ENCODE results near the gene DPPA4.
"Not testable (repeated sequence)": the region's sequence is repeated elsewhere in the genome, so short reads cannot be mapped to it uniquely, and the experiment has no call there.

Gene DPPA4, protein sequence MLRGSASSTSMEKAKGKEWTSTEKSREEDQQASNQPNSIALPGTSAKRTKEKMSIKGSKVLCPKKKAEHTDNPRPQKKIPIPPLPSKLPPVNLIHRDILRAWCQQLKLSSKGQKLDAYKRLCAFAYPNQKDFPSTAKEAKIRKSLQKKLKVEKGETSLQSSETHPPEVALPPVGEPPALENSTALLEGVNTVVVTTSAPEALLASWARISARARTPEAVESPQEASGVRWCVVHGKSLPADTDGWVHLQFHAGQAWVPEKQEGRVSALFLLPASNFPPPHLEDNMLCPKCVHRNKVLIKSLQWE

DNA sequence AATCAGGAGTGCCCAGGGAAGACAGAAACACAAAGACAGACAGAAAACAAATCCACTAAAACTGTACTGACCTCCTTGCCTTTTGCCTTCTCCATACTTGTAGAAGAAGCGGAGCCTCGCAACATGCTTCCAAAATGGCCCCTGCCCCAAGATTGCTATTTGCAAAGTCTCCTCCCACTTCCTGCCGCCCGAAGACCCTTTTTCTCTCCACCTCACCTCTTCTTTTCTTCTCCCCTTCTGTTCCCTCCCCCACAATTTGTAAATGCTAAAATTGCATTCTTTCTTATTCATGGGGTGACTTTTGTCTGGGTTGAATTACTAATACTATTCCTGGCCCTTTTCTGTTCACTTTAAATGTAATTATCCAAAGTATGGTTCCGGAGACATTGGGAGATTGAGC, at the start of gene DPPA4:
TSS of gene DPPA4 (minus strand) at position 154 of the 400 bp plus-strand sequence. CDS start at position 125, 29 bp downstream.
- DNase-seq: no peak

DNA sequence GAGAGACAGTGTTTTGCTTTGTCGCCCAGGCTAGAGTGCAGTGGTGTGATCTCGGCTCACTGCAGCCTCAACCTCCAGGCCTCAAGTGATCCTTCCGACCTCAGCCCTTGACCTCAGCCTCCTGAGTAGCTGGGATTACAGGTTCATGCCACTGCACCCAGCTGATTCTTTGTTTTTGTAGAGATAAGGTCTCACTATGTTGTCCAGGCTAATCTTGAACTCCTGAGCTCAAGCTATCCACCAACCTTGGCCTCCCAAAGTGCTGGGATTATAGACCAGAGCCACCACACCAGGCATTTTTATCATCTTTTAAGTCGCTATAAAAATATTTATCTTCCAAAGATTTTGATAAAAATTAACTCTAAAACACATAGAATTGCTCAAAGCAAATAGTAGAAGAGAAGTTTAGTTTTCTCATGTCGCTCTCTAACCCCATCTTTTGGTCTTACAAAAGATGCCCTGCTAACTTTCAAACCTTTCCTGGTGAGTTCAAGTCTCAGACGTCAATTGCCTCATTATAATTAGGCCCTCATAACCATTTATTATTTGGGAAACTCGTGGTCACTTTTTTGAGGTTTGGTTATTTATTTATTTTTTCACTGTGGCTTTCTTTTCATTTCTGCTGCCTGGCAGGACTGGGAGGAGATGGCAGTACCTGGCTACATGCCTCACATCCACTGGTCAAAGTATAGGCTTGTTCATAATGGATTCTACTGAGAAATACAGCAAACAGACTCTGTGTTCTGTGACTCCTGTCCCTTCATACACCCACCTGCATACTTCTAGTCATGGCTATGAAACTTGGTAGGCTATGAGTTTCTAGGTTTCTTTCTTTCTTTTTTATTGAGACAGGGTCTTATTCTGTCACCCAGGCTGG, 48.3 kb upstream of the DPPA4 start:
- no peak for DNase-seq

DNA sequence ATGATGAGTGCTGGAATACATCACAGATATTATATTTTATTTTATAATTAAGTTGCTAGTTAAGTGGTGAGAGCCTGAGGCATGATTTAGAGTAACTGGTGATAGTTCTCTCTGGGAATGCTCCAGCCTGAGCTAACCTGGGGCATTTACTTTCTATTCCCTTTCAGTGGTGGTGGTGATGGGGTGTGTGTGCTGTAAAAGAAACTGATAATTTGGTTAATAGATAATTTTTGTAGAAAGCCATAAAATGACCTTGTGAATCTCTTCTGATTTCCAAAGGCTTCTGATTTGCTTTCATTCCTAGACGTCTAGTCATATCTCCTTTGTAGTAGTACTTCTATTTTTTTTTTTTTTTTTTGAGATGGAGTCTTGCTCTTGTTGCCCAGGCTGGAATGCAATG, 46.8 kb upstream of the DPPA4 start:
- no peak for DNase-seq

DNA sequence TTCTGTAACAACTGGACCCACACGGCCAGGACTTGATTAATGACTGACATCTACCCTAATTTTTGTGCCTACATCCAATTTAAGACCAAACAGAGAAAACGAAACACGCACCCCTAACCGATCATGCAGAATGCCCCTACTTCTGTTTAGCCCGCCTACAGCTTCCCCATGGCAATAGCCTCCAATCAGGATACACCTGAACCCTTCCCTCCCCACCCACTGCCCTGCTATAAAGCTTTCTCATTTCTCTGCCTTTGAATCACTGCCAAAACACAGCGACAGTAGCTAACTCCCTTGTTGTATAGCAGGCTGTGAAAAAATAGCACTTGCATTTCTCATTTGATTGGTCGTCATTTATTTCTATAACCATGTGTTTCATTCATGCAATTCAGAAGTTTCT, 45.2 kb upstream of the DPPA4 start:
- no peak for DNase-seq

DNA sequence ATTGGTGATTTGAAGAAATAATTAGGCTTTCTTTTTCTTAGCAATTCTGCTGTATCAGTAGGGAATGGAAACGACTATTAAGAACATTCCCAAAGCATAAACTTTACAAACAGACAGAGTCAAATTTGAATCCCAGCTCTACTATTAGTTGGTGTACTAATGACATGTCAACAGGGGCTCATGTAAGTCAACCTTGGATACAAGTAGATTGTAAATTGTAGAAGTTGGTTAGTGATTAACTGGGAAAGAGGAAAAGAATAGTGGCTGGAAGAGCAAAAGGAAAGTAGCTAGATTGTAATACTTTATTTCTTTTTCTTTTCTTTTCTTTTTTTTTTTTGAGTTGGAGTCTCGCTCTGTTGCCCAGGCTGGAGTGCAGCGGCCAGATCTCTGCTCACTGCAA, 38.6 kb upstream of the DPPA4 start:
- DNase-seq: no peak

DNA sequence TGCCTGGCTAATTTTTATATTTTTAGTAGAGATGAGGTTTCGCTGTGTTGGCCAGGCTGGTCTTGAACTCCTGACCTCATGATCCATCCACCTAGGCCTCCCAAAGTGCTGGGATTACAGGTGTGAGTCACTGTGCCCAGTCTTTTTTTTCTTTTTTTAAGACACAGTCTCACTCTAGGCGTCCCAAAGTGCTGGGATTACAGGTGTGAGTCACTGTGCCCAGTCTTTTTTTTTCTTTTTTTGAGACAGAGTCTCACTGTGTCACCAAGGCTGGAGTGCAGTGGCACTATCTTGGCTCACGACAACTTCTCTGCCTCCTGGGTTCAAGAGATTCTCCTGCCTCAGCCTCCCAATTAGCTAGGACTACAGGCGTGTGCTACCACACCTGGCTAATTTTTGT, 37.1 kb upstream of the DPPA4 start:
- not testable (repeated sequence) for DNase-seq

DNA sequence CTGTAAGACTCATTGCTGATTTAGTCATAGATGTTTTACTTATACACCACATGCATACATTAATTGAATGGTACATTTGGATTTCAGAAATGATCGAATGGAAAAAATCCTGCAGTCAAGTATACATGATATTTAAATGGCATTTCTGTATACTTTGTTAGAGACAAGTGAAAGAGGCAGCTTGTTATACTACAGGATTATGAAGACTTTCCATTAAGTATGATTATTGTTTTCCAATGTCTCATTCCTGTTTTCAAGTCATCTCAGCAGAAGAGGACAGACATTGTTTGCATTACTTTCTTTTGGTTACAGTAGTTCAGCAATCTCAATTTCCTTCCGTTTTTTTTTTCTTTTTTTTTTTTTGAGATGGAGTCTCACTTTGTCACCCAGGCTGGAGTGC, 36.6 kb upstream of the DPPA4 start:
- no peak for DNase-seq

DNA sequence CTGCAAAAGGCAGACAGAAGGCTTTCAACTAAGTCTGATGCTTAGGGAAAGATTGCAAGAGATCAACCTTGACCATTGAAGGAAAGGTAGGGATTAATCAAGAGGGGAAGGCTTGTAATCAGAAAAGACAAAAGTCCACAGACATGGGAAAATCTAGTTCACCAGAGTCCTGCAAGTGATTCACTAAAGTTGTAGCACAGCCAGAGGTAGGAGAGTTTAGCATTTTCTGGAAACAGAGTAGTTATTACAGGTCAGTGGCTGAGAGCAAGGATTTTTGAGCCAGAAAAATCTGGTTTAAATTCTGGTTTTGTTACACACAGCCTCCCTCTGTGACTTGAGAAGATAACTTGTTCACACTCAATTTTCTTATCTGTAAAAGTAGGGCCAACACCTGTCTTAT, 35.3 kb upstream of the DPPA4 start:
- no peak for DNase-seq

DNA sequence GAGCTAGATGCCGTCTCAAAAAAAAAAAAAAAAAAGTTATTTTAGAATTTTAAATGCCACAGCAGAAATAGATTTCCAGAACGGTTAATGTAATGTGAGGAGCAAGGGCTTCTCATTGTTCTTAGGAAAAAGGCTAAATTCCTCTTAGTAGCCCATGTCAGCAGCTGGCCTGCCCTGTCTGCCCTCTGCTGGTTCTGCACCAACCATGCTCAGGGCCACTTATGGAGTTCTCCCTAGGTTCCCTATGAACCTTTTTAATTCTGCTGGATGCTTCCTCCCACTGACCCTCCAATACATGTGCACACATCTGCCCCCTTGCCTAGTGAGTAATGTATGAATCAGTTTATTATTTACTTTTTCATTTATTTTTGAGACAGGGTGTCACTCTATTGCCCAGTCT, 32.2 kb upstream of the DPPA4 start:
- DNase-seq: no peak

DNA sequence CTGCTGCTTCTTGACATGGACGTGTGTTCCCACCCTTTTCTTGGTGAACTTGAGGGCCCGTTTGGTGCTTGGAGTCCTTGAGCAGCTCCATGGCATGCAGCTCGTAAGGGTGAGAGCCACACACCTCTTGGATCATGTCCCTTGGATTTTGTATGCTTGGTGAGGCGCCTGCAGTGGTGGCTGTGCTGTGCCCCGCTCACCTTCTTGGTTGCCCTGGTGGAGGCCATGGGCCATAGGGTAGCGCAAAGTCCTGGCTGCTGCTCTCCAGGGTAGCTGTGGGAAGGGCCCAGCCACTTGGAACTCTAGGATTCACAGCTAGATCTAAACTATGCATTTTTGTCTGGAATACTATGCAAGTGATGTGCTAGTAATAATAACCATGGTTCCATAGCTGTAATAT, 26.7 kb upstream of the DPPA4 start:
- DNase-seq: no peak

DNA sequence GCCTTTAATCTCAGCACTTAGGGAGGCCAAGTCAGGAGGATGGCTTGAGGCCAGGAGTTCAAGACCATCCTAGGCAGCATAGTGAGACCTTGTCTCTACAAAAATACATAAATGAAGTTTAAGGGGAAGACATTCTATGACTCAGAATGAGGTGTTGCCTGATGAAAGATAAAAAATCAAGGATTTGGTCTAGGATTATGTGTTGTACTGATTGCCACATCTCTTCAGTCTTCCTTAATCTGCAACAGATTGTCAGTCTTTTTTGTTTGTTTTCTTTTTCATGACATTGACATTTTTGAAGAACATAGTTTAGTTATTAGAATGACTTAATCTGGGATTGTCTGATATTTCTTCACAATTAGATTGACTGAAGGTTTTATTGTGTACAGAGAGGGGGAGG, 26.3 kb upstream of the DPPA4 start:
- no peak for DNase-seq

DNA sequence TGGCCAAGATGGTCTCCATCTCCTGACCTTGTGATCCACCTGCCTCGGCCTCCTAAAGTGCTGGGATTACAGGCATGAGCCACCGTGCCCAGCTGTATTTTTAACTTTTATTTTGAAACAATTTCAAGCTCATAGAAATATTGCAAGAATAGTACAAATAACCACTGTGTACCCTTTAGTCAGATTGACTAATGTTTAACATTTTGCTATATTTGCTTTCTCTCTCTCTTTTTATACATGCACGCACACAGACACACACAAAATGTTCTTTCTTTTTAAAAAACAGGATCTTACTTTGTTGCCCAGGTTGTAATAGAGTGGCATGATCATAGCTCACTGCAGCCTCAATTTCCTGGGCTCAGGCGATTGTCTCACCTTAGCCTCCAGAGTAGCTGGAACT, 25.5 kb upstream of the DPPA4 start:
- DNase-seq: no peak

DNA sequence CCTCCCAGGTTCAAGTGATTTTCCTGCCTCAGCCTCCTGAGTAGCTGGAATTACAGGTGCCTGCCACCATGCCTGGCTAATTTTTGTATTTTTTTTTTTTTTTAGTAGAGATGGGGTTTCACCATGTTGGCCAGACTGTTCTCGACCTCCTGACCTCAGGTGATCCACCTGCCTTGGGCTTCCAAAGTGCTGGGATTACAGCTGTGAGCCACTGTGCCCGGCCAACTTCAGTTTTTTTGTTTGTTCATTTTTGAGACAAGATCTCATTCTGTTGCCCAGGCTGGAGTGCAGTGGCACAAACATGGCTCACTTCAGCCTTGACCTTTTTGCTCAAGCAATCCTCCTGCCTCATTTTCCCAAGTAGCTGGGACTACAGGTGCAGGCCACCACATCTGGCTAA, 21.5 kb upstream of the DPPA4 start:
- not testable (repeated sequence) for DNase-seq

DNA sequence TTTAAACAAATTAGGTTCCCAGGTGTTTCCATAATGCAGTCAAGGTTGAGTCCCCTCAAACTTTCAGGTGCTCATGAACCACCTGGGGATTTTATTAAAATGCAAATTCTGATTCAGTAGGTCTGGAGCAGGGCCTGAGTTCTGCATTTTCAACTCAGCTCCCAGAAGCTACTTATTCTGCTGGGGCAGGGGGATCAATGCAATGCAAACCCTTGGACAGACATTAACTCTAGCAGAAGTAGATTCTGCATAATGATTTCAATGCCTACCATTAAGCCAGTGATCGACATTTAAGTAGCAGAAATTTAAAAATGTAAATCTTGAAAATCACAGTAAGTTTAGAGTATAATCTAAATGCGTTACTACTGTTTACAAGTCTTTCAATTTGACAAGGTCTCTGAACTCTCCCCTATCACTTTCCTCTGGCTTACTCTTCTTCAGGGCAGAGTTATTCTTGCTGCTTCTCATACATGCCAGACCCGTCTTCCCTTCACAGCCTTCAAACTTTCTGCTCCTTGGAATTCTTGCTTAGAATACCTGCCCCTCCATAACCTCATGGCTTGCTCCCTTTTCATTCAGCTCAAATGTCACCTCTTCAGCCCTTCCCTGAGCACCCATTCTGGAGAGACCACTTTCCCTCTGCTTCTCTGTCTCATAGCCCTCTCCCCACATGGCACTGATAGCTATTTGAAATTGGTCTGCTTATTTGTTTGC, 19.3 kb upstream of the DPPA4 start:
- DNase-seq: no peak

DNA sequence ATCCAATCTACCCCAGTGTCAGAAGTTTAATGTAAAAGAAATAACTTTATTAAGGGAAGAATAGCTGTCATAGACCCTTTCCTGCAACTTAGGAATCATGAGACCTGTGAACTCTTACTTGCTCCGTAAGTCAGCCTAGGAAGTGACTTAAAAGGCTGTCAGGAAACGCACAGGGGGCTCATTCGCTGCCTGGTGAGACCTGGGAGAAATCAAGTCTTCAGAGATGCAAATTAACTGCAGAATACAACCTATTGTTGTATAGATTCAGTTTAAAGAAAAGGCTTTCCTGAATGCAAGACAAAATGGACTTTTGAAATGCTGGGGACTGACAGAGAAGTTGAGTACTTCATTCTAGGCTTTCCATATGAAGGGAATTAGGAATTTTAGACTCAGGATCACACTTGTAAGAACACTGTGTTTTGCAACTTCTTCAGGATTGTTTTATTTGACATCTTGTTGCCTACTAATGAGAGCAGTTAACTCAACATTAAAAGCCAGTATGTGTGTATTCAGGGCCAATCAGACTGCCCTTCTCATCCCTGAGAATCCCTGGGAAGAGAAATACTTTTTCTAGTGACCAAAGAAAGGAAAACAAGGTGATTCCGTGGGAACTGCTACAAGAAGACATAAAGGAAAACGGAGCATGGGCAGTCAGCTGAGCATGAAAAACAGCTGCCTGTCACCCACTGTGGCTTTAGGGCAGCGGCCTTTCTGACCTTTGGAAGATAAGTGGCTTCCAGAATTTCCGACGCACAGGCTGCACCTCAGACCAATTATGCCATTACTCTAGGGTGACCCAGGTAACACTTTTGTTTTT, 18.5 kb upstream of the DPPA4 start:
- no peak for DNase-seq

DNA sequence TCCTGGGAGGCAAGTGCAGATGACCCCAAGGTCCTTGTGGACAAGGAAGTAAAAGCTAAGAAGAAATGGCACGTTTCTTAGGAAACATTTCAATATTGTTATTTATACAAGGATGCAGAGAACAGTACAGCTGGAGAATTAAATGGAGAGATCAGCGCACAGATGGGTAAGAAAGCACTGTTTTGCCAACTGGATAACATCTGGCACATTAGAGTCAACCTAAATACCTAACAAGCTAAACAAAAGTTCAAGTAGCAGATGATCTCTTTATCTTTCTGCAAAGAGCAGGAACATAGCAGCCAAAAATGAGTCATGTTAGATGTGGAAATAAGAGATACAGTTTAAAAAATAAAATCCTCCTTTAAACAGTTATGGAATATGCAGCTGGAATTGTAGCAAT, 15.7 kb upstream of the DPPA4 start:
- DNase-seq: no peak

DNA sequence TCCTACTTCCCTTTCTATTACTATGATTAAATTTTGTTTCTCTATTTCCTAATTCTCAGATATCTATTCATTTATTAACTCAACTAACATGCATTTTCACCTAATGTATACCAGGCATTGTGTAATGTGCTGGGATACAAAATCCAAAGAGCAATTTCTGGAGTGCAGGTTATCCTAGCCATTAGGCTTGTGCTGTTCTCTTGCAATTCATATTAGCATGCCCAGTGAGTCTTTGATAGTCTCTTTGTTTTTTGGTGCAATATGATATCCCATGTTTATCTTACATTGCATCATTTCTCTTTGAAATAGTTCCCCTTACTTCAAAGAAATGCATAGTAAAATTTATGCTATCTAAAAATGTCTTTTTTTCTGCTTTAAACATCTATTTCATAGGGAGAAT, 13.9 kb upstream of the DPPA4 start:
- no peak for DNase-seq

DNA sequence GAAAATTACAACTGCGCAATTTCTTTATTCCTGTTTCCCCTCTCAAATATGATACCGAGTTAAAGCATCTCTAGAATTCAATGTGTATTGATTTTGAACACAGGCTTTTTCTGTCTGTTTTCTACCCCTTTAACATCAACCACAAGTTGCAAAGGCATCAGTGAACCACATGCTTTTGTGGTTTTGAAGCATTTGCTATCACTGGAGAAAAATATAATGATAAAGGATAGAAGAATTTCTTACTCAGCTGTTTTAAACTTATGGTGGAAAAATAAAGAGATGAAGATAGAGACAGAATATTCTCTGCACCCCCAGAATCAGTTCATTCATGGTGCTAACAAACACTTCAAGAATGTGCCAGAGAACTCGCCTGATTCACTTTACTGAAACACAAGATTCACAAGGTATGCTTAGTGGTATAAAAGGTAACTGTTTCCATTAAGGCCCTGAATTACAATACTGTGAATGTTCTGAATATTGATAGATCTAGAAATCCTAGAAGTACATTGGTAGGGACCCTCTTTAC, 9.5 kb upstream of the DPPA4 start:
- no peak for DNase-seq

DNA sequence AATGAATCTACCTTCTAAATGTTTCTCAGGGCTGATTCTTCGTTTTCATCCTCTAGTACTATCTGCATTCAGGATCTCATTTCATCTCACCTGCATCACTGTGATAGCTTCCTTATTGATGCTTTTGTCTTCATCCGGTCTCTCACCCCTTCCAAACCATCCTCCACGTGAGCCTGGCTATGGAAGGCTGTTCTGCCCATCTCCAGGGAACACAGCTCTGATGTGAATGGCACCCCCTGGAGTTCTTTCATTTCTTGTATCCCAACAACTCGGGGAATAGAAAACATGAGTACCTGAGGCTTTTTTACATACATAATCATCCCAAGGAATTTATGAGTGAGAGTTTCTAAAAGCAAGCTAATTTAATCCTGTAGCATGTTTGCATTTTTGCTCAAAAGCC, 8.8 kb upstream of the DPPA4 start:
- DNase-seq: no peak

DNA sequence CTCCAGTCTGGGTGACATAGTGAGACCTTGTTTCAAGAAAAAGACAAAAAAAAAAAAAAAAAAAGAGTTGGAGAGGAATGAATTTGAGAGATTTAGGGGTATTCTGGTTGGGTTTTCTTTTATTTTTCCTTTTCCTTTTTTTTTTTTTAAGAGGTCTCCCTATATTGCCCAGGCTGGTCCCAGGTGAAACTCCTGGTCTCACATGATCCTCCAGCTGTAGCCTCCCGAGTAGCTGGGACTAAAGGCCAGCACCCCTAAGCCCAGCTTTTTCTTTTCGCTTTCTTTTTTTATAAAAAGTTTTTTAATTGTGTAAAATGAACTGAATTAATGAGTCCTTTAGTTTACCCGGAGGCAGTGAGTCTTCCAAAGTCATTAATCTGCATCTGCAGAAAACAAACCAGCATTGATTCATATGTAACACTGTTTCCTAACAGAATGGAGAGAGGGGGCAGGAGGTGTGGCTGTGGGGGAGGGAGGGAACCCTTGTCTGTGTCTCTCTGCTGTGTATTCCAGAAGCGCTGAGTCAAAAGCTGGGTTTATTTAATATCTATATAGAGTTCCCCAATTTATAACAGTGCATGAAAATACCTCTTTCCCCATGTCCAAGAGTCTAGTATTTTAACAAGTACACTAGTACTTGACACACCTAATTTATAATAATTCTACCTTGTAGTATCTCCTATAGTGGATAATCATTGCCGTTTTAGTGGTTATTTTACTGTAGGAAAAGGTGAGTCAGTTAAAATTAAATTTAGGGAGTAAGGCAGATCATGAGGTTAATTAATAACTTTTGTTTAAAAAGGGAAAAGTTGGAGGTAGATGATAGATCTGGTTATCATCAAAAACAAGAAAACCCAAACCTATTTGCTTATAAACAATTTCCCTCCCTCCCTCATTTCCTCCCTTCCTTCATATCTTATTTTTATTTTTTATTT, 2.6 kb upstream of the DPPA4 start:
- no peak for DNase-seq

DNA sequence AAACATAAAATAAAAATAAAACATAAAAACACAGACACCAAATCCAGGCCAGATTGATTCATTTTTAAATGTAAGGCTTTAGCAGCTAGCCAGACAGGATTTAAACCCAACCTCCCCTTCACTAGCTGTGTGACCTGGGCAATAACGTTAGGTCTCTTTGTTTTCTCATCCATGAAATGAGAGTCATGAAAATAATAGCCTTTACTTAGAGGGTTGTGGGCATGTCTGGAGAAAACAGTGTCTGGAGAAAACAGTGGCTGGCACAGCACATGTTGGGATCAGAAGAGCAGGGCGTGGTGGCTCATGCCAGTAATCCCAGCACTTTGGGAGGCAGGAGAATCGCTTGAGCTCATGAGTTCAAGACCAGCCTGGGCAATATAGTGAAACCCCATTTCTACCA, 1.9 kb upstream of the DPPA4 start:
- no peak for DNase-seq

Measured in activated CD4-positive, alpha-beta T cell treated with anti-CD3 and anti-CD28 coated beads, Interleukin-2, amount 50 U/mL, for 48 hours (primary cell).